Activated T-helper 1 cell treated with anti-CD3 and anti-CD28 coated beads, Interleukin-12 subunit alpha, Interleukin-12 subunit beta, Interleukin-2, Interleukin-4 antibody, amounts not matched to agents 30 ng/mL and 10 ng/mL and 1 ng/mL, durations not matched to agents 14 hours and 24 hours and 36 hours (primary cell): ENCODE results near the gene TEX55. TPM values are rescaled to one million over a fixed set of nuclear protein-coding genes. Genes with fewer than 3 reads are reported as not detected.
"Not testable (repeated sequence)": the region's sequence is repeated elsewhere in the genome, so short reads cannot be mapped to it uniquely, and the experiment has no call there.

Experiments used
- DNase-seq: peaks from one replicate; pipeline ENCODE4 v3.0.0; 2021; ENCODE audit warnings: low spot score
- H3K27ac Mint-ChIP-seq: one replicate; pipeline ENCODE4 v1.8.0; 2021; ENCODE audit warnings: mild to moderate bottlenecking, mixed read lengths
- H3K27me3 Mint-ChIP-seq: one replicate; pipeline ENCODE4 v1.8.0; 2022; ENCODE audit warnings: mild to moderate bottlenecking, moderate library complexity, mixed read lengths; ENCODE audit not compliant: insufficient read depth
- H3K36me3 Mint-ChIP-seq: one replicate; pipeline ENCODE4 v1.8.0; 2021; ENCODE audit warnings: low read depth, mixed read lengths
- H3K4me1 Mint-ChIP-seq: one replicate; pipeline ENCODE4 v1.8.0; 2021; ENCODE audit warnings: low read depth, mixed read lengths
- H3K4me3 Mint-ChIP-seq: one replicate; pipeline ENCODE4 v1.8.0; 2021; ENCODE audit warnings: mild to moderate bottlenecking, moderate library complexity, mixed read lengths
- H3K9me3 Mint-ChIP-seq: one replicate; pipeline ENCODE4 v1.8.0; 2021; ENCODE audit warnings: mixed read lengths
- intact Hi-C: fragments of 100-400 bp; cut with micrococcal nuclease; formaldehyde crosslinking; loops from one replicate; pipeline ENCODE4 v1.15.1; 2024
- total RNA-seq: library from RNA; stranded (reverse); gene quantifications from 2 replicates; pipeline ENCODE4 v1.2.3, GENCODE V29; 2022

TEX55 gene
- total RNA-seq: not detected in 2 replicates

DNA sequence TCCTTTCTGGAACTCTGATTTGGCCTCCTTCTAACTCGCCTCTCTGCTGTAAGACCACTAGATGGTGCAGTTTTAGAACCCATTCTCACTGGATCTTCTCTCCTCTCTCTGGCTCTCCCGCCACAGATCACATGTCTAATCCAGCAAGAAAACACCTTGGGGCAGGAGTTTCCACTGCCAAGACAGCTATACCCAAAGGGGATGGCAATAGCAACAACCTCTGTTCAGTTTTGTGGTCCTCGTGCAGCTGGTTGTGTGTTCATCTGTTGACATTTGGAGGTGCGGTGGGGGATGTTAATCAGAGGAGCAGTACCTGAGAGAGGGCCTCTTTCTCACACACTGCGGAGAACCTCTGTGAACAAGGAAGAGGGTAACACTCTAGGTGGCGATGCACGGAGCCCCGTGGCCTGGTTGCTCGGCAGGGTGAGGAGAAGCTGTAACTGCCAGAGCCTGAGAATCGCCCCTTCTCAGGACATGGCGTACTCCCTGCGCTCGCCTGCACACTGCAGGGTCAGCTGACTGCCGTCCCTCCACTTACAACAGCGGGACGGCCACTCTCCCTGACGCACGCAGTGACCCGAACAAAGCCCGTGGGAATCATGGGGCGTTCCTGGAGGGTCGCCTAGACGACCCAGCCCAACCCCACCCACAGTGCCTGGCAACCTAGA is at the start of gene TEX55:
Gene TEX55 (plus strand): TSS at position 666 of the 668 bp plus-strand sequence. CDS start 25 bp downstream, outside the sequence.
- intact Hi-C loops: loop anchor here (1.0 to 5.0 kb wide), 4 partner anchors 96 to 536 kb away; partner anchors contain the start of gene CD80
- H3K4me1 Mint-ChIP-seq: no peaks in the 10 kb centered on the region
- no peaks in the 10 kb centered on the region for H3K27me3 Mint-ChIP-seq
- DNase-seq: no peak
- no peak within 1 kb of the TSS for H3K4me3 Mint-ChIP-seq
- H3K27ac Mint-ChIP-seq: no peak within 1 kb of the TSS
- no peaks in the 10 kb centered on the region for H3K36me3 Mint-ChIP-seq
- H3K9me3 Mint-ChIP-seq: no peaks in the 10 kb centered on the region

DNA sequence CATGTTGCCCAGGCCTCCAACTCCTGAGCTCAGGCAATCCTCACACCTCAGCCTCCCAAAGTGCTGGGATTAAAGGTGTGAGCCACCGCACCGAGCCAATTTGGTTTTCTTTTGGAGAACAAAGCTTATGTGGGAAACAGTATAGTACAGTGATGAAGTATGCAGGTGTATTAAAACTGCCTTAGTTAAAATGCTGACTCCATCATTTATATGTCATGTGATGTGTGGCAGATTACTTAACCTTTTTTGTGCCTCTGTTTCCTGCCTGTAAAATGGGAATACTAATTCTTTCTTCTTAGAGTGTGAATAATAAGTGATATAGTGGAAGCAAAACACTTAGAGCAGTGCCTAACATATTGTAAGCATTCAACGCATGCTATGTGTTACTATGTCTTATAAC is 48.0 kb upstream of the TEX55 start:
- intact Hi-C loops: loop anchor here (1.0 to 5.0 kb wide), 4 partner anchors 63 to 584 kb away; partner anchors contain the start of gene IGSF11
- Mint-ChIP-seq H3K27ac (no peak overlapping the region), H3K4me3 (no peak overlapping the region), H3K9me3 (no peaks in the 10 kb centered on the region), H3K4me1 (no peaks in the 10 kb centered on the region), H3K36me3 (no peaks in the 10 kb centered on the region), H3K27me3 (peaks cover 2% of the 10 kb centered on the region)
- DNase-seq: no peak

DNA sequence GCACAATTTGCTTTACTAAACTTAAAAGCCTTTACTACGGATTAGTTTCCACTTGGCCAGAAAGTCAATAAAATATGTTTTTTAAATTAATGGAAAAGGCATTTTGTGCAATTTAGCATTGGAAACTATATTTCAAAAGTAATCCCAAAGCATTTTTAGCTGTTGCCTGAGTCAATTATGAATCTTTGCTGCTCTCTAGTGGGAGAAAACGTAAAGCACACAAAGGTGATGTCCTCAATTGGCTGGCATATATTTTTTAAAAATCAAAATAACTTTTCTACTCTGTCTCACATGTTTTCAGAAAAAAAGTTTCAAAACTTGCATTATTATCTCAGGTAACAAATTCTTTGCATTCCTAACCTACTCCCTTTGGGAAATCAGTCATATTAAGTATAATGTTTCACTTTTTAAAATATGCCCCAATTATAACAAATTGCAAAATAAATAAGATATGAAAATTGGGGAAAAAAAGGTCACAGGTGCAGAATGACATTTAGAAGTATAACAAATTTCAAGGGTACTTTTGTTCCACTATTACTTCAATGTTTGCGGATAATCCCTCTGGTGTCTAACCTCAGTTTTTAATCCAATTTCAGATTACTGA is 47.2 kb upstream of the TEX55 start:
- Mint-ChIP-seq H3K4me1 (no peaks in the 10 kb centered on the region), H3K27ac (no peak overlapping the region), H3K9me3 (no peaks in the 10 kb centered on the region), H3K27me3 (peaks cover 2% of the 10 kb centered on the region), H3K4me3 (no peak overlapping the region), H3K36me3 (no peaks in the 10 kb centered on the region)
- intact Hi-C loops: loop anchor here (1.0 to 5.0 kb wide), 4 partner anchors 64 to 584 kb away; partner anchors contain the start of gene IGSF11
- no peak for DNase-seq

DNA sequence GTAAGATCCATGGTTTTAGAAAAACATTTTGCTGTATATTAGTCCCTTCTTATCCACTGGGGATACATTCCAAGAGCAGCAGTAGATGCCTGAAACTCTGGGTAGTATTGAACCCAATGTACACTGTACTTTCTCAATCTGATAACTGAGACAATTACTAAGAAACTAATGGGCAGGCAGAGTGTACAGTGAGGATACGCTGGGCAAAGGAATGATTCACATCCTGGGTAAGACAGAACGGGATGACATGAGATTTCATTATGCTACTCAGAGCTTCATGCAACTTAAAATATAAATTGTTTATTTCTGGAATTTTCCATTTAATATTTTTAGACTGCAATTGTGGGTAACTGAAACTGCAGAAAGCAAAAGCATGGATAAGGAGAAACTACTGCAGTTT is 46.2 kb upstream of the TEX55 start:
- Mint-ChIP-seq H3K27me3 (peaks cover 2% of the 10 kb centered on the region), H3K4me1 (no peaks in the 10 kb centered on the region), H3K4me3 (no peak overlapping the region), H3K27ac (no peak overlapping the region), H3K36me3 (no peaks in the 10 kb centered on the region), H3K9me3 (no peaks in the 10 kb centered on the region)
- intact Hi-C loops: loop anchor here (2.0 to 5.0 kb wide), 2 partner anchors 65 to 583 kb away; partner anchors contain the start of gene IGSF11
- no peak for DNase-seq

DNA sequence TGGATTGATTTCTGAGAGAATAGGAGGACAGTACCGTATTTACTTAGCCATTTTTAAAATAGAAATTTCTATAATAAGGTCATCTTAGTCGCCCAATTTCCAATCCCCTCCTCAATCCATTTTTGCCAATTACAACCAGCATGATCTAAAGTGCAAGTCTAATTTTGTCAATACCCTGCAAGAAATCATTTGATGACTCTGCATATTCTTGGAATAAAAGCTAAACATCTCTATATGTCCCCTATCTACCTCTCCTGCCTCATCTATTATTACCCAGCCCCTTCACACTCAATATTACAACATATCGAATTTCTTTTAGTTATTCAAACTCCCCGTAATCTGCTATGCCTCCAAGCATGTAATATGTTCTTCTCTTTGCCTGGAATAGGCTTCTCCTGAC is 41.9 kb upstream of the TEX55 start:
- intact Hi-C loops: no loop called here

DNA sequence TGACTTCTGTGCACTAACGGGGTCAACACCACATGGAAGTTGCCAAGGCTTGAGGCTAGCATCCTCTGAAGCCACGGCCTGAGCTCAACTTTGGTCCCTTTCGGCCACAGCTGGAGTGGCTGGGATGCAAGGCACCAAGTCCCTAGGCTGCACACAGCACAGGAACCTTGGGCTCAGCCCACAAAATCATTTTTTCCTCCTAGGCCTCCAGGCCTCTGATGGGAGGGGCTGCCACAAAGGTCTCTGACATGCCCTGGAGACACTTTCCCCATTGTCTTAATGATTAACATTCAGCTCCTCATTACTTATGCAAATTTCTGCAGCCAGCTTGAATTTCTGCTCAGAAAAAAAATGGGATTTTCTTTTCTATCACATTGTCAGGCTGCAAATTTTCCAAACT is 27.6 kb upstream of the TEX55 start:
- H3K27me3 Mint-ChIP-seq, H3K4me3 Mint-ChIP-seq, DNase-seq, H3K4me1 Mint-ChIP-seq, H3K27ac Mint-ChIP-seq, H3K36me3 Mint-ChIP-seq, intact Hi-C loops: not testable (repeated sequence)
- H3K9me3 Mint-ChIP-seq: peaks cover 30% of the 10 kb centered on the region

More for the DNA sequence above, 41.9 kb upstream of the TEX55 start:
- Mint-ChIP-seq H3K27ac (no peak overlapping the region), H3K4me1 (no peaks in the 10 kb centered on the region), H3K9me3 (no peaks in the 10 kb centered on the region), H3K4me3 (no peak overlapping the region), H3K27me3 (peaks cover 2% of the 10 kb centered on the region), H3K36me3 (no peaks in the 10 kb centered on the region)
- no peak for DNase-seq

DNA sequence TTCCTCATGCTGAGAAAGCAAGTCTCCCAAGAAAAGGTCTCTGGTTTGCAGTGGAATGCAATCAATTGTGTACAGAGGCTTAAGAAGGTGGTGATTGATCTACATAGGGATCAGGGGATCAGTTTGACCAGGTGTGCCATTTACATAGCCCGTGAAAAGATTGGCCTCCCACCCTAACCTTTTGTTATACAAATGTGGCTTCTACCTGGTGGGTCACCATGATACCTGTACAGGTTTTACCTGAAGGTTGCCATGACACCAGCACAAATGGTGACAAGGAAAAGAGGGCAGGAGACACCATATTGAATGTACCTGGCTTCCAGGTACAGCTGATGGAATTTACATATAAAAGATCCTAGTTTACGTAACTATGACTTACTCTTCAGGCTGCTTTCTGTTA is 25.5 kb upstream of the TEX55 start:
- Mint-ChIP-seq H3K4me3 (no peak overlapping the region), H3K9me3 (peaks cover 25% of the 10 kb centered on the region), H3K36me3 (no peaks in the 10 kb centered on the region), H3K27ac (no peak overlapping the region), H3K4me1 (no peaks in the 10 kb centered on the region), H3K27me3 (peaks cover 2% of the 10 kb centered on the region)
- intact Hi-C loops: no loop called here
- no peak for DNase-seq

DNA sequence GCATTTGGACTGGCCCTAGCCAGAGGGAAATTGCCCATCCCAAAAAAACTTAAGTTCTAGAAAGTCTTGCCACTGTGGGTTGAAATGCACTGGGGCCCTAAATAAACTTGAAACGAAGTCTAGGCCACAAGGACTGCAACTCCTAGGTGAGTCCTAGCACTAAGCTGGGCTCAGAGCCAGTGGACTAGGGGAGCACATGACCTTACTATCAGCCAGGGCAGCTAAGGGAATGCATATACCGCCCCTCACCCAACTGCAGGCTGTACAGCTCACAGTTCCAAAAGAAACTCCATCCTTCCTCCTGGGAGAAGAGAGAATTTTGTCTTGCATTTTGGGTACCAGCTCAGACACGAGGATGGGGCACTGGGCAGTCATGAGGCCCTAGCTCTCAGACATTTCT is 23.6 kb upstream of the TEX55 start:
- Mint-ChIP-seq H3K27ac (no peak overlapping the region), H3K9me3 (peaks cover 19% of the 10 kb centered on the region), H3K4me1 (no peaks in the 10 kb centered on the region), H3K4me3 (no peak overlapping the region), H3K27me3 (peaks cover 2% of the 10 kb centered on the region), H3K36me3 (no peaks in the 10 kb centered on the region)
- intact Hi-C loops: no loop called here
- DNase-seq: no peak

DNA sequence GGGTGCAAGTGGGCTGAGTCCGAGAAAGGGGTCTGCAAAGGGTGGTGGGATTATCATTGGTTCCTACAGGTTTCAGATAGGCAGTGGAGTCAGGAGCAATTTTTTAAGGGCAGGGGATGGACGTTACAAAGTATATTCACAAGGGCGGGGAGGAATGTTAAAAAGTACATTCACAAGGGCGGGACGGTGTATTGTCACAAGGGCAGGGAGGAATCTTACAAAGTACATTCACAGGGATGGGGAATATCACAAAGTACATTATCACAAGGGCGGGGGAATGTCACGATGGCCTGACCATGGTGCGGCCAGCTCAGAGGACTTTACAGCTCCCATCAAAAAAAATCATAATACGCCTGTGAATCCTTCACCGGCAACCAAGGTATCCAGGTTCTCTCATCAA is 20.6 kb upstream of the TEX55 start:
- Mint-ChIP-seq H3K36me3 (no peaks in the 10 kb centered on the region), H3K27me3 (peaks cover 2% of the 10 kb centered on the region), H3K9me3 (no peaks in the 10 kb centered on the region), H3K4me3 (no peak overlapping the region), H3K4me1 (no peaks in the 10 kb centered on the region), H3K27ac (no peak overlapping the region)
- intact Hi-C loops: no loop called here
- DNase-seq: no peak

DNA sequence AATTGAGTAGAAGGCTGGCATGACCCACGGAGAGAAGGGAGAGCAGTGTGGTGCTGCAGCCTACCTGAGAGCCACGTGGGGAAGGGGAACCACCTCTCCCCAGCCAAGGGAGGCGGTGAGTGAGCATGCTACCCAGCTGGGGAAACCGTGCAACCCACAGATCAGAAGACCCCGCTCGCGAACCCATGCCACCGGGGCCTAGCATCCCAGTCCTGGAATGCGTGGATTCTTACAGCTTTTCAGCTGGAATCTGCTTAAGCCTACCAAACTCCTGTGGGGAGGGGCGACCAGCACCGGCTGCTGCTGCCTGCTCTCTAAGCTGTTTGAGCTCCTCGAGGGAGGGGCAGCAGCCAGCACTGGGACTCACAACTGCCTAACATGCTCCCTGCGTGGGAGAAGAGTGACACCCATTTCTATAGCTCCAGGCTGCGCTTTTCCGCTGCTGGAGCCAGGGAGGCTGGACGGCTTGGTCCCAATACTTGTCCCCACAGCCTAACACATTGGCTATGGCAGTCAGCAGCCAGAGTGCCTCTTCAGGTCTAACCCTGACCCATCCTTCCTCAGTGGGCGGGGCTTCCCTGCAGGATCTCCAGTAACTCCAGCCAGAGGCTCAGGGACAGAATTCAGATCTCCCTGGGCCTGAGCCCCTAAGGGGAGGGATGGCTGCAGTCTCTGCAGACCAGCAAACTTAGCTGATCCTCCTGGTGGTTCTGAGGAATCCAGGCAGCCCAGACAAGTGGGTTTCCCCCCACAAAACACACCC is 20.0 kb upstream of the TEX55 start:
- Mint-ChIP-seq H3K27me3 (peaks cover 2% of the 10 kb centered on the region), H3K27ac (no peak overlapping the region), H3K4me1 (no peaks in the 10 kb centered on the region), H3K4me3 (no peak overlapping the region), H3K9me3 (no peaks in the 10 kb centered on the region), H3K36me3 (no peaks in the 10 kb centered on the region)
- no peak for DNase-seq
- intact Hi-C loops: no loop called here

DNA sequence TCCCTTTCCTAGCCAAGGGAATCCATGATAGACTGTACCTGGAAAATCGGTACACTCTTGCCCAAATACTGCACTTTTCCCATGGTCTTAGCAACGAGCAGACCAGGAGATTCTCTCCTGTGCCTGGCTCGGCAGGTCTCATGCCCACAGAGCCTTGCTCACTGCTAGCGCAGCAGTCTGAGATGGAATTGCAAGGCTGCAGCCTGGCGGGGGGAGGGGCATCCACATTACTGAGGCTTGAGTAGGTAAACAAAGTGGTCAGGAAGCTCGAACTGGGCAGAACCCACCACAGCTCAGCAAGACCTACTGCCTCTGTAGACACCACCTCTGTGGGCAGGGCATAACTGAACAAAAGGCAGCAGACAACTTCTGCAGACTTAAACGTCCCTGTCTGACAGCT is 15.7 kb upstream of the TEX55 start:
- H3K36me3 Mint-ChIP-seq, H3K4me3 Mint-ChIP-seq, H3K4me1 Mint-ChIP-seq, DNase-seq, H3K9me3 Mint-ChIP-seq, H3K27ac Mint-ChIP-seq, intact Hi-C loops: not testable (repeated sequence)
- H3K27me3 Mint-ChIP-seq: peaks cover 12% of the 10 kb centered on the region

DNA sequence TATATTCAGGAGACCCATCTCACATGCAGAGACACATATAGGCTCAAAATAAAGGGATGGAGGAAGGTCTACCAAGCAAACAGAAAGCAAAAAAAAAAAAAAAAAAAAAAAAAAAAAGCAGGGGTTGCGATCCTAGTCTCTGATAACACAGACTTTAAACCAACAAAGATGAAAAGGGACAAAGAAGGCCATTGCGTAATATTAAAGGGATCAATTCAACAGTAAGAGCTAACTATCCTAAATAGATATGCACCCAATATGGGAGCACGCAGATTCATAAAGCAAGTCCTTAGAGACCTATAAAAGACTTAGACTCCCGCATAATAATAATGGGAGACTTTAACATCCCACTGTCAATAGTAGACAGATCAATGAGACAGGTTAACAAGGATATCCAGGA is 13.7 kb upstream of the TEX55 start:
- H3K4me3 Mint-ChIP-seq, intact Hi-C loops, H3K27ac Mint-ChIP-seq, H3K9me3 Mint-ChIP-seq, DNase-seq, H3K36me3 Mint-ChIP-seq, H3K4me1 Mint-ChIP-seq: not testable (repeated sequence)
- peaks cover 10% of the 10 kb centered on the region for H3K27me3 Mint-ChIP-seq

DNA sequence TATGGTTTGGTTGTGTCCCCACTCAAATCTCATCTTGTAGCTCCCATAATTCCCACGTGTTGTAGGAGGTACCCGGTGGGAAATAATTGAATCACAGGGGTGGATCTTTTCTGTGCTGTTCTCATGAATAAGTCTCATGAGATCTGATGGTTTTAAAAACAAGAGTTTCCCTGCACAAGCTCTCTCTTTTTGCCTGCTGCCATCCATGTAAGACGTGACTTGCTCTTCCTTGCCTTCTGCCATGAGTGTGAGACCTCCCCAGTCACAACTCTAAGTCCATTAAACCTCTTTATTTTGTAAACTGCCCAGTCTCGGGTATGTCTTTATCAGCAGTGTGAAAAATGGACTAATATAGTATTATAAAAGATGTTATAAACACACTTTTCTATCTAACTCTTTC is 6.6 kb upstream of the TEX55 start:
- H3K27me3 Mint-ChIP-seq, H3K27ac Mint-ChIP-seq, H3K36me3 Mint-ChIP-seq, DNase-seq, intact Hi-C loops, H3K4me1 Mint-ChIP-seq, H3K4me3 Mint-ChIP-seq, H3K9me3 Mint-ChIP-seq: not testable (repeated sequence)
